HepG2 (cell line): ENCODE measurements around the gene SATB2. TPM values are rescaled to one million over a fixed set of nuclear protein-coding genes. Genes with fewer than 3 reads are reported as not detected.

ENCODE experiments used
- IRX3 ChIP-seq: sonication (generic); formaldehyde crosslinking; IDR thresholded peaks from 2 replicates; pipeline ENCODE4 v1.8.1; 2023; ENCODE audit warnings: mild to moderate bottlenecking, low read depth, missing genetic modification reagents, borderline replicate concordance
- JUND ChIP-seq: sonication (generic); formaldehyde crosslinking; IDR thresholded peaks from 2 replicates; pipeline ENCODE4 v1.8.0; 2022; ENCODE audit warnings: mild to moderate bottlenecking, missing genetic modification reagents
- MXI1 ChIP-seq: IDR thresholded peaks from 3 replicates; pipeline ENCODE4 v1.6.1; 2012; ENCODE audit warnings: low read depth, low read length, inconsistent platforms, borderline replicate concordance
- MYC ChIP-seq: sonication (generic); formaldehyde crosslinking; IDR thresholded peaks from 2 replicates; pipeline ENCODE4 v1.9.0; 2021; ENCODE audit warnings: missing genetic modification reagents, borderline replicate concordance
- NFYB ChIP-seq: sonication (generic); formaldehyde crosslinking; IDR thresholded peaks from 2 replicates; pipeline ENCODE4 v1.4.0; 2020; ENCODE audit warnings: missing genetic modification reagents
- PAWR ChIP-seq: sonication (generic); formaldehyde crosslinking; IDR thresholded peaks from 2 replicates; pipeline ENCODE4 v1.4.0; 2020; ENCODE audit warnings: missing genetic modification reagents, mild to moderate bottlenecking, borderline replicate concordance
- PHF20 ChIP-seq: sonication (generic); formaldehyde crosslinking; IDR thresholded peaks from 2 replicates; pipeline ENCODE4 v1.5.0; 2020; ENCODE audit warnings: mild to moderate bottlenecking, missing genetic modification reagents
- TRAFD1 ChIP-seq: sonication (generic); formaldehyde crosslinking; IDR thresholded peaks from 2 replicates; pipeline ENCODE4 v1.5.1; 2020; ENCODE audit warnings: missing genetic modification reagents, mild to moderate bottlenecking, borderline replicate concordance
- ZBTB20 ChIP-seq: sonication (generic); formaldehyde crosslinking; IDR thresholded peaks from 2 replicates; pipeline ENCODE4 v1.8.1; 2023; ENCODE audit warnings: missing genetic modification reagents, low read depth, mild to moderate bottlenecking, borderline replicate concordance
- ZBTB25 ChIP-seq: IDR thresholded peaks from 2 replicates; pipeline ENCODE4 v1.6.1; 2018; ENCODE audit warnings: missing genetic modification reagents
- ZFP36 ChIP-seq: fragments of 150-350 bp; IDR thresholded peaks from 2 replicates; pipeline ENCODE4 v1.6.1; 2018; ENCODE audit warnings: borderline replicate concordance, low read length, low read depth; ENCODE audit not compliant: partially characterized antibody
- ZNF180 ChIP-seq: sonication (generic); formaldehyde crosslinking; IDR thresholded peaks from 2 replicates; pipeline ENCODE4 v1.4.0; 2020; ENCODE audit warnings: low read depth, missing genetic modification reagents, borderline replicate concordance
- ZNF558 ChIP-seq: sonication (generic); formaldehyde crosslinking; IDR thresholded peaks from 2 replicates; pipeline ENCODE4 v1.9.0; 2022; ENCODE audit warnings: mild to moderate bottlenecking, missing genetic modification reagents, borderline replicate concordance
- ZNF629 ChIP-seq: sonication (generic); formaldehyde crosslinking; conservative IDR thresholded peaks from 2 replicates; pipeline ENCODE4 v1.5.0; 2020; ENCODE audit warnings: missing genetic modification reagents
- ZNF740 ChIP-seq: sonication (generic); formaldehyde crosslinking; IDR thresholded peaks from 2 replicates; pipeline ENCODE4 v1.4.0; 2020; ENCODE audit warnings: missing genetic modification reagents
- ZNF879 ChIP-seq: sonication (generic); formaldehyde crosslinking; IDR thresholded peaks from 2 replicates; pipeline ENCODE4 v1.8.1; 2023; ENCODE audit warnings: missing genetic modification reagents
- ZSCAN21 ChIP-seq: sonication (generic); formaldehyde crosslinking; IDR thresholded peaks from 2 replicates; pipeline ENCODE4 v1.8.0; 2022; ENCODE audit warnings: mild to moderate bottlenecking, missing genetic modification reagents, moderate library complexity, borderline replicate concordance
- polyA plus RNA-seq, 8 experiments: library from polyadenylated mRNA; depleted of rRNA in 3 of 8; stranded (reverse) in 7 of 8; unstranded in 1 of 8; fragments of >200 nt; fragmentation: Illumina TruSeq in 4 of 8; extraction: Trizol in 4 of 8; gene quantifications; 2 replicates each; pipeline versions ENCODE4 v1.2.1 to v1.2.3, GENCODE V29; 2011 to 2016; ENCODE audit warnings: low read depth in 4 of 8, missing spikeins in 1 of 8, mixed read lengths in 1 of 8; ENCODE audit not compliant: insufficient read depth in 1 of 8
- total RNA-seq, 5 experiments: library from RNA; depleted of rRNA; stranded (reverse); fragments of >200 nt; fragmentation: Illumina TruSeq; extraction: Trizol; gene quantifications; 2 replicates each; pipeline ENCODE4 v1.2.3, GENCODE V29; 2016; ENCODE audit warnings: low read depth in 1 of 5
- TF ChIP-seq, protein P1 (sequence below), 2 experiments: sonication (generic) in 1 of 2; formaldehyde crosslinking in 1 of 2; IDR thresholded peaks; 2 replicates each; pipeline versions ENCODE4 v1.4.0 to v1.6.1; 2018 to 2020; ENCODE audit warnings: missing genetic modification reagents in 2 of 2, borderline replicate concordance in 1 of 2, low read depth in 1 of 2, mild to moderate bottlenecking in 1 of 2, missing biosample characterization in 1 of 2
- TF ChIP-seq, protein P2 (sequence below): sonication (generic); formaldehyde crosslinking; IDR thresholded peaks from 2 replicates; pipeline ENCODE4 v1.9.0; 2021; ENCODE audit warnings: missing genetic modification reagents, borderline replicate concordance
- TF ChIP-seq, protein P3 (sequence below): conservative IDR thresholded peaks from 2 replicates; pipeline ENCODE4 v1.6.1; 2018; ENCODE audit warnings: missing genetic modification reagents

The SATB2 gene
- total and polyA plus RNA-seq, 2 of the 13 experiments (the other 11 are each of a cell fraction or from before 2014, with no cell fraction given) = 2.5 to 5.5 TPM

- TF ChIP-seq TRAFD1 (CRISPR knock-in tag) (no peak; the same call in 1 of the 2 replicates), ZSCAN21 (CRISPR knock-in tag) (peak; percentile 83), IRX3 (CRISPR knock-in tag) (peak; percentile 81), ZNF629 (CRISPR knock-in tag) (peak; percentile 9; the same call in 1 of the 2 replicates), MXI1 (peak; percentile 61; the same call in 1 of the 3 replicates), PAWR (0 out of 2 replicates have a peak, but pooled peaks have one; percentile 55), ZNF558 (CRISPR knock-in tag) (peak; percentile 83), ZNF879 (peak; percentile 97), NFYB (no peak), MYC (CRISPR knock-in tag) (peak; percentile 93), PHF20 (peak; percentile 74), ZNF740 (CRISPR knock-in tag) (no peak), ZFP36 (no peak), ZBTB25 (CRISPR knock-in tag) (peak; percentile 49; the same call in 1 of the 2 replicates), ZNF180 (no peak), ZBTB20 (peak; percentile 88), JUND (CRISPR knock-in tag) (no peak; the same call in 1 of the 2 replicates)
- TF ChIP-seq, protein P1, sequence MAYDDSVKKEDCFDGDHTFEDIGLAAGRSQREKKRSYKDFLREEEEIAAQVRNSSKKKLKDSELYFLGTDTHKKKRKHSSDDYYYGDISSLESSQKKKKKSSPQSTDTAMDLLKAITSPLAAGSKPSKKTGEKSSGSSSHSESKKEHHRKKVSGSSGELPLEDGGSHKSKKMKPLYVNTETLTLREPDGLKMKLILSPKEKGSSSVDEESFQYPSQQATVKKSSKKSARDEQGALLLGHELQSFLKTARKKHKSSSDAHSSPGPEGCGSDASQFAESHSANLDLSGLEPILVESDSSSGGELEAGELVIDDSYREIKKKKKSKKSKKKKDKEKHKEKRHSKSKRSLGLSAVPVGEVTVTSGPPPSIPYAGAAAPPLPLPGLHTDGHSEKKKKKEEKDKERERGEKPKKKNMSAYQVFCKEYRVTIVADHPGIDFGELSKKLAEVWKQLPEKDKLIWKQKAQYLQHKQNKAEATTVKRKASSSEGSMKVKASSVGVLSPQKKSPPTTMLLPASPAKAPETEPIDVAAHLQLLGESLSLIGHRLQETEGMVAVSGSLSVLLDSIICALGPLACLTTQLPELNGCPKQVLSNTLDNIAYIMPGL (CRISPR knock-in tag; IDR thresholded peaks at IDR 0.05; ENCODE audit: borderline replicate concordance in 1 of 2, low read depth in 1 of 2) = peak; percentile 80 to 86
- TF ChIP-seq, protein P2, sequence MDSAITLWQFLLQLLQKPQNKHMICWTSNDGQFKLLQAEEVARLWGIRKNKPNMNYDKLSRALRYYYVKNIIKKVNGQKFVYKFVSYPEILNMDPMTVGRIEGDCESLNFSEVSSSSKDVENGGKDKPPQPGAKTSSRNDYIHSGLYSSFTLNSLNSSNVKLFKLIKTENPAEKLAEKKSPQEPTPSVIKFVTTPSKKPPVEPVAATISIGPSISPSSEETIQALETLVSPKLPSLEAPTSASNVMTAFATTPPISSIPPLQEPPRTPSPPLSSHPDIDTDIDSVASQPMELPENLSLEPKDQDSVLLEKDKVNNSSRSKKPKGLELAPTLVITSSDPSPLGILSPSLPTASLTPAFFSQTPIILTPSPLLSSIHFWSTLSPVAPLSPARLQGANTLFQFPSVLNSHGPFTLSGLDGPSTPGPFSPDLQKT (CRISPR knock-in tag) = no peak; the same call in 1 of the 2 replicates
- TF ChIP-seq, protein P3, sequence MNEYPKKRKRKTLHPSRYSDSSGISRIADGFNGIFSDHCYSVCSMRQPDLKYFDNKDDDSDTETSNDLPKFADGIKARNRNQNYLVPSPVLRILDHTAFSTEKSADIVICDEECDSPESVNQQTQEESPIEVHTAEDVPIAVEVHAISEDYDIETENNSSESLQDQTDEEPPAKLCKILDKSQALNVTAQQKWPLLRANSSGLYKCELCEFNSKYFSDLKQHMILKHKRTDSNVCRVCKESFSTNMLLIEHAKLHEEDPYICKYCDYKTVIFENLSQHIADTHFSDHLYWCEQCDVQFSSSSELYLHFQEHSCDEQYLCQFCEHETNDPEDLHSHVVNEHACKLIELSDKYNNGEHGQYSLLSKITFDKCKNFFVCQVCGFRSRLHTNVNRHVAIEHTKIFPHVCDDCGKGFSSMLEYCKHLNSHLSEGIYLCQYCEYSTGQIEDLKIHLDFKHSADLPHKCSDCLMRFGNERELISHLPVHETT (CRISPR knock-in tag) = no peak
Measured at GRCh38 chr2:199459286-199460100, 1.8 kb upstream of the SATB2 start (continued).
